Prostate gland (tissue), 2 donors: ENCODE data around the gene AKAP7.

Source experiments
- POLR2A ChIP-seq: fragments of 450-650 bp; IDR thresholded peaks from one replicate; pipeline ENCODE4 v1.6.1; 2016; ENCODE audit warnings: antibody characterized with exemption, mild to moderate bottlenecking
- POLR2AphosphoS5 ChIP-seq: sonication (generic); formaldehyde crosslinking; IDR thresholded peaks from one replicate; pipeline ENCODE4 v1.6.1; 2017; ENCODE audit warnings: antibody characterized with exemption
- TF ChIP-seq, protein P1 (sequence below), 4 experiments: fragments of 200-600 bp in 2 of 4; fragments of 450-650 bp in 2 of 4; sonication (generic) in 2 of 4; IDR thresholded peaks; 1 replicate in 3 of 4; 2 replicates in 1 of 4; pipeline ENCODE4 v1.5.1; 2016 to 2019; ENCODE audit warnings: antibody characterized with exemption in 4 of 4, mild to moderate bottlenecking in 2 of 4, moderate library complexity in 2 of 4

DNA sequence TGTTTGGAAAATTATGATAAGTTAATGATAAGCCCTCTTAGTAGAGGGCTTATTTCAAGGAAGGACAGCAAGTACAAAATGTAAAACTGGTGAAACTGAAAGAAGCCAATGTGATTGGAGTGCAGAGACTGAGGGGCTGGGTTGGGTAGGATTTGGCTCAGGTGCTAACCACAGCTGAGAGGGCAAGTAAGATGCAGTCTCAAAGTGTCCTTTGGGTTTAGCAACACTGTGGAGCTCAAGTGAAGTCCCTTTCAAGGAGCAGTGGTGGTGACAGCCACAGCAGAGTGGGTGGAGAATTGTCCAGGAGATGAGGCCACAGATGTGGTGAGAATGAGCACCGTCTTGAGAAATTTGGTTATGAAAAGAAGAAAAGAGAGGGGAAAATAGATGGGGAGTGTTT, 181.4 kb downstream of the AKAP7 start:
- TF ChIP-seq, protein P1, sequence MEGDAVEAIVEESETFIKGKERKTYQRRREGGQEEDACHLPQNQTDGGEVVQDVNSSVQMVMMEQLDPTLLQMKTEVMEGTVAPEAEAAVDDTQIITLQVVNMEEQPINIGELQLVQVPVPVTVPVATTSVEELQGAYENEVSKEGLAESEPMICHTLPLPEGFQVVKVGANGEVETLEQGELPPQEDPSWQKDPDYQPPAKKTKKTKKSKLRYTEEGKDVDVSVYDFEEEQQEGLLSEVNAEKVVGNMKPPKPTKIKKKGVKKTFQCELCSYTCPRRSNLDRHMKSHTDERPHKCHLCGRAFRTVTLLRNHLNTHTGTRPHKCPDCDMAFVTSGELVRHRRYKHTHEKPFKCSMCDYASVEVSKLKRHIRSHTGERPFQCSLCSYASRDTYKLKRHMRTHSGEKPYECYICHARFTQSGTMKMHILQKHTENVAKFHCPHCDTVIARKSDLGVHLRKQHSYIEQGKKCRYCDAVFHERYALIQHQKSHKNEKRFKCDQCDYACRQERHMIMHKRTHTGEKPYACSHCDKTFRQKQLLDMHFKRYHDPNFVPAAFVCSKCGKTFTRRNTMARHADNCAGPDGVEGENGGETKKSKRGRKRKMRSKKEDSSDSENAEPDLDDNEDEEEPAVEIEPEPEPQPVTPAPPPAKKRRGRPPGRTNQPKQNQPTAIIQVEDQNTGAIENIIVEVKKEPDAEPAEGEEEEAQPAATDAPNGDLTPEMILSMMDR (IDR thresholded peaks at IDR 0.05): no peak
- TF ChIP-seq POLR2AphosphoS5 (no peak), POLR2A (no peak)
